K562 (cell line): ENCODE results near the gene PPP2R2D. TPM values are rescaled to one million over a fixed set of nuclear protein-coding genes. Genes with fewer than 3 reads are reported as not detected.

Experiments
- ATAC-seq: fragments of 200-7000 bp; cut with Tn5 transposase; 3 replicates; pipeline ENCODE4 v1.9.1; 2020; ENCODE audit warnings: moderate library complexity
- BruUV-seq: library from RNA; stranded (reverse); fragments of 400-500 nt; replicated peaks from 2 replicates; lab custom pipeline; 2021; lab: Mats Ljungman, UMichigan
- CTCF ChIA-PET: fragments of 300-600 bp; formaldehyde crosslinking; extraction: SDS; loops from one replicate; lab custom pipeline; 2021; ENCODE audit warnings: low intra/inter-chr PET ratio; lab: Yijun Ruan, JAX
- POLR2A ChIA-PET: fragments of 300-600, 350-650 bp; sonication (Branson Sonifier 250); formaldehyde crosslinking; extraction: SDS; loops from one replicate; lab custom pipeline; 2021; ENCODE audit warnings: antibody characterized with exemption, inconsistent platforms; lab: Yijun Ruan, JAX
- DNase-seq, 4 experiments: peaks; one replicate each; pipeline versions ENCODE4 v3.0.0 to v3.0.0-alpha.2; 2011 to 2018; ENCODE audit warnings: low spot score in 3 of 4, mixed read lengths in 3 of 4; ENCODE audit errors: extremely low read depth in 1 of 4
- FAIRE-seq: peaks from 2 replicates; lab custom pipeline; 2011; peaks lifted over from hg19 to GRCh38; lab: Jason Lieb, UNC
- H2AFZ ChIP-seq: 2 replicates; pipeline ENCODE4 v1.6.0; 2011; ENCODE audit warnings: low read depth, low read length, control low read depth, inconsistent platforms
- H3K27ac ChIP-seq: fragments of 200-600 bp; 3 replicates; pipeline ENCODE4 v1.8.0; 2011; ENCODE audit warnings: low read depth, mild to moderate bottlenecking, control low read depth, inconsistent platforms, low read length, moderate library complexity, mixed read lengths; ENCODE audit errors: extremely low read depth
- H3K27me3 ChIP-seq, 2 experiments: fragments of 300-600 bp in 1 of 2; 2 replicates in 1 of 2; 3 replicates in 1 of 2; pipeline versions ENCODE4 v1.6.0 to v1.8.0; 2011; ENCODE audit warnings: inconsistent platforms in 2 of 2, low read length in 2 of 2, mild to moderate bottlenecking in 1 of 2, mixed read lengths in 1 of 2, moderate library complexity in 1 of 2; ENCODE audit not compliant: control insufficient read depth in 2 of 2, insufficient read depth in 2 of 2
- H3K36me3 ChIP-seq: fragments of 300-600 bp; 3 replicates; pipeline ENCODE4 v1.8.0; 2011; ENCODE audit warnings: mild to moderate bottlenecking, low read length, inconsistent platforms; ENCODE audit not compliant: control insufficient read depth, insufficient read depth
- H3K4me1 ChIP-seq, 2 experiments: fragments of 200-600 bp in 1 of 2; replicated peaks in 1 of 2; 2 replicates in 1 of 2; 3 replicates in 1 of 2; pipeline versions ENCODE4 v1.5.1 to v1.8.0; 2011; ENCODE audit warnings: inconsistent platforms in 2 of 2, low read length in 2 of 2, mild to moderate bottlenecking in 1 of 2, mixed read lengths in 1 of 2, moderate library complexity in 1 of 2; ENCODE audit not compliant: control insufficient read depth in 2 of 2, insufficient read depth in 2 of 2
- H3K4me2 ChIP-seq: 2 replicates; pipeline ENCODE4 v1.6.1; 2011; ENCODE audit warnings: low read length, control low read depth, inconsistent platforms, mixed read lengths; ENCODE audit not compliant: insufficient read depth
- H3K4me3 ChIP-seq: fragments of 200-600 bp; sonication (generic), shearing (Covaris generic); 2 replicates; pipeline ENCODE4 v1.5.1; 2016; ENCODE audit warnings: control low read depth, inconsistent platforms
- H3K79me2 ChIP-seq: fragments of 200-600 bp; 3 replicates; pipeline ENCODE4 v1.8.0; 2011; ENCODE audit warnings: low read length, inconsistent platforms; ENCODE audit not compliant: control insufficient read depth, insufficient read depth
- H3K9ac ChIP-seq, 2 experiments: 2 replicates each; pipeline versions ENCODE4 v1.6.0 to v1.6.1; 2011; ENCODE audit warnings: low read depth in 2 of 2, low read length in 2 of 2, control low read depth in 1 of 2, inconsistent platforms in 1 of 2, mild to moderate bottlenecking in 1 of 2, mixed read lengths in 1 of 2; ENCODE audit not compliant: insufficient read depth in 1 of 2
- H3K9me1 ChIP-seq: one replicate; pipeline ENCODE4 v1.6.0; 2011; ENCODE audit warnings: inconsistent platforms, mild to moderate bottlenecking, low read length, moderate library complexity; ENCODE audit not compliant: control insufficient read depth, insufficient read depth
- H3K9me3 ChIP-seq: replicated peaks from 2 replicates; pipeline ENCODE4 v1.5.1; 2011; ENCODE audit warnings: low read depth, low read length, inconsistent platforms; ENCODE audit not compliant: control insufficient read depth, insufficient read depth
- H4K20me1 ChIP-seq: replicated peaks from 2 replicates; pipeline ENCODE4 v1.6.1; 2011; ENCODE audit warnings: low read length, inconsistent platforms, mixed read lengths; ENCODE audit not compliant: control insufficient read depth, insufficient read depth
- ARID2 ChIP-seq: fragments of 450-650 bp; IDR thresholded peaks from 2 replicates; pipeline ENCODE4 v1.6.1; 2017; ENCODE audit warnings: antibody characterized with exemption, mild to moderate bottlenecking
- ERF ChIP-seq: fragments of 450-650 bp; formaldehyde crosslinking; IDR thresholded peaks from 2 replicates; pipeline ENCODE4 v1.4.0; 2020; ENCODE audit warnings: mild to moderate bottlenecking, mixed read lengths
- GTF2F1 ChIP-seq: IDR thresholded peaks from 2 replicates; pipeline ENCODE4 v1.6.1; 2011; ENCODE audit warnings: low read depth, low read length, improper control_type of control experiment
- SNRNP70 ChIP-seq: fragments of 200-400 bp; formaldehyde crosslinking; optimal IDR thresholded peaks from 2 replicates; pipeline ENCODE3; 2017; ENCODE audit warnings: low read depth, low read length
- TEAD4 ChIP-seq, 2 experiments: sonication (generic) in 1 of 2; formaldehyde crosslinking in 1 of 2; IDR thresholded peaks; 2 replicates each; pipeline versions ENCODE4 v1.6.1 to v1.8.0; 2012 to 2022; ENCODE audit warnings: borderline replicate concordance in 1 of 2, inconsistent platforms in 1 of 2, low read length in 1 of 2, mild to moderate bottlenecking in 1 of 2, missing genetic modification reagents in 1 of 2
- ZNF253 ChIP-seq: fragments of 250-450 bp; sonication (Bioruptor Pico); conservative IDR thresholded peaks from 2 replicates; pipeline ENCODE4 v1.6.1; 2021; ENCODE audit warnings: mild to moderate bottlenecking
- ZNF444 ChIP-seq: fragments of 250-450 bp; sonication (Bioruptor Pico); IDR thresholded peaks from 2 replicates; pipeline ENCODE4 v1.4.0; 2020; ENCODE audit warnings: mild to moderate bottlenecking, moderate library complexity
- ZZZ3 ChIP-seq: fragments of 450-650 bp; IDR thresholded peaks from 2 replicates; pipeline ENCODE4 v1.6.1; 2016; ENCODE audit warnings: antibody characterized with exemption, mild to moderate bottlenecking, moderate library complexity
- WGBS: fragments of 100-300 bp; shearing (Covaris generic); methylation state at CpG from one replicate; pipeline ENCODE4 v1.1.6; 2016; ENCODE audit warnings: low coverage, mixed read lengths; ENCODE audit not compliant: insufficient coverage; ENCODE audit errors: missing lambda C conversion rate; 5-methylcytosine and 5-hydroxymethylcytosine counted together
- in situ Hi-C: fragments of 300-500 bp; cut with MboI; formaldehyde crosslinking; loops from 4 replicates; pipeline ENCODE4 v1.15.0; 2018; ENCODE audit warnings: inconsistent platforms, mixed read lengths
- intact Hi-C: fragments of 100-400 bp; cut with micrococcal nuclease; formaldehyde crosslinking; loops from 2 replicates; pipeline ENCODE4 v1.14.2; 2022
- polyA plus RNA-seq, 8 experiments: library from polyadenylated mRNA; depleted of rRNA in 4 of 8; stranded (reverse) in 5 of 8; unstranded in 3 of 8; fragments of >200 nt; fragmentation: Nextera tagmentation in 2 of 8; fragmentation: Illumina TruSeq in 1 of 8; extraction: Ambion mirVana in 2 of 8; extraction: Trizol in 1 of 8; gene quantifications; 2 replicates each; pipeline versions ENCODE4 v1.2.1 to v1.2.3, GENCODE V29; 2011 to 2014; ENCODE audit warnings: inconsistent platforms in 1 of 8, missing spikeins in 1 of 8
- total RNA-seq, 7 experiments: library from RNA; depleted of rRNA in 6 of 7; stranded (reverse); fragments of >200 nt in 6 of 7; fragmentation: Illumina TruSeq in 2 of 7; extraction: Trizol in 2 of 7; gene quantifications; 2 replicates each; pipeline versions ENCODE4 v1.2.1 to v1.2.3, GENCODE V29; 2011 to 2021; ENCODE audit warnings: low replicate concordance in 1 of 7

Gene PPP2R2D
- total and polyA plus RNA-seq, 9 of the 15 experiments (the other 6 are each of a cell fraction or from before 2014, with no cell fraction given): 1.9 to 37.0 (median 26.8) TPM

DNA sequence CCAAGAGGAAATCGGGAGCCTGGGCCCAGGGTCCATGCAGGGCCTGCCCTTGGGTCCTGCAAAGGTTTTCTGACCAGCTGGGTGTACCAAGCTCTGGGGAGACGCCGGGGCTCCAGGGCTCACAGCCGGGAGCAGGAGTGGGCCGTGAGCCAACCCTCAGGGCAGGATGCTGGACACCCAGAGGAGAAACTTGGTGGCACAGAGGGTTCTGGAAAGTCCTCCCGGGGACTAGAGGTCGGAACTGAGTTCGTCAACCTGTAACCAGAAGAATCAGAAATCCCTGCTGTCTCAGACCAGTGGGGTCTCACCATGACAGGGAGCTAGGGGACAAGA, 29.2 kb upstream of the PPP2R2D start:
- Histone ChIP-seq H3K4me2 (no peak overlapping the region), H3K27ac (no peak overlapping the region), H3K79me2 (no peaks in the 10 kb centered on the region), H3K27me3 (peaks cover 14 to 55% of the 10 kb centered on the region in 2 experiments), H3K9me1 (no peaks in the 10 kb centered on the region), H3K4me3 (no peak overlapping the region), H3K36me3 (no peaks in the 10 kb centered on the region), H3K9ac (no peak overlapping the region), H4K20me1 (0 out of 2 replicates have a peak, but pooled peaks cover 3% of the 10 kb centered on the region), H3K4me1 (peaks cover 0 to 10% of the 10 kb centered on the region in 2 experiments; a peak in 2 of 5 replicates), H2AFZ (no peak overlapping the region), H3K9me3 (no peaks in the 10 kb centered on the region)
- intact Hi-C loops: loop anchor here (10.0 kb wide), 2 partner anchors 417 to 1187 kb away; no protein-coding TSS in a partner anchor
- ChIA-PET CTCF (no interaction called here), POLR2A (interaction anchor here (0.5 to 0.8 kb wide), 2 partner anchors 17 to 716 kb away, joined by 3 to 4 read pairs; no protein-coding TSS in a partner anchor)
- DNase-seq (no peak), ATAC-seq (no peak), FAIRE-seq (no peak)
- 0% methylated on average over 5 of the region's 8 CpGs for WGBS
- no TSS peak for BruUV-seq
- in situ Hi-C loops: no loop called here
- TF ChIP-seq ERF (no peak), ZNF444 (no peak), GTF2F1 (no peak), ARID2 (no peak), SNRNP70 (no peak), ZZZ3 (no peak), ZNF253 (CRISPR knock-in tag) (no peak), TEAD4 (IDR thresholded peaks at IDR 0.05; ENCODE audit: low read length) (no peak), TEAD4 (CRISPR knock-in tag; IDR thresholded peaks at IDR 0.05; ENCODE audit: borderline replicate concordance) (no peak)
